ENCODE measurements around the gene CPNE9. TPM values are rescaled to one million over a fixed set of nuclear protein-coding genes. Genes with fewer than 3 reads are reported as not detected.

Gene CPNE9
- total and polyA plus RNA-seq, 2 of the 8 experiments (the other 6 are each of a cell fraction or from before 2014, with no cell fraction given) = 4.8 to 6.0 TPM

DNA sequence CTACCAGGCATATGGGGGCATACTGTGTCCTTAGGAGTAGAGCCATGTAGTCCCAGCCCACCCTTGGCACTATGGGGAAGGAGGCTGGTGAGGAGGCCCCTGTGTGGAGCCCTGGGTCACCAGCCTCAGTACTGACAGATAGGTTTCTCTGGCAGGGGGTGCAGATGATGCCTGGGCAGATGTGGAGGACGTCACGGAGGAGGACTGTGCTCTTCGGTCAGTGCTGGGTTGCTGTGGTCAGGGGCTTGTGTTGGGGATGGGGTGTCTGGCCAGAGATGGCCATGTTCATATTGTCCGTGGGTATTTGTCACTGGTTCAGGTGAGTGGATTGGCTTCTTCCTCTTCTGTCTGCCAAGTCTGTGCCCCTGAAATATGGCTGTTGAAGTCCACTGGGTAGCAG is 34.4 kb upstream of the CPNE9 start (continued):
- TF ChIP-seq, protein P1, sequence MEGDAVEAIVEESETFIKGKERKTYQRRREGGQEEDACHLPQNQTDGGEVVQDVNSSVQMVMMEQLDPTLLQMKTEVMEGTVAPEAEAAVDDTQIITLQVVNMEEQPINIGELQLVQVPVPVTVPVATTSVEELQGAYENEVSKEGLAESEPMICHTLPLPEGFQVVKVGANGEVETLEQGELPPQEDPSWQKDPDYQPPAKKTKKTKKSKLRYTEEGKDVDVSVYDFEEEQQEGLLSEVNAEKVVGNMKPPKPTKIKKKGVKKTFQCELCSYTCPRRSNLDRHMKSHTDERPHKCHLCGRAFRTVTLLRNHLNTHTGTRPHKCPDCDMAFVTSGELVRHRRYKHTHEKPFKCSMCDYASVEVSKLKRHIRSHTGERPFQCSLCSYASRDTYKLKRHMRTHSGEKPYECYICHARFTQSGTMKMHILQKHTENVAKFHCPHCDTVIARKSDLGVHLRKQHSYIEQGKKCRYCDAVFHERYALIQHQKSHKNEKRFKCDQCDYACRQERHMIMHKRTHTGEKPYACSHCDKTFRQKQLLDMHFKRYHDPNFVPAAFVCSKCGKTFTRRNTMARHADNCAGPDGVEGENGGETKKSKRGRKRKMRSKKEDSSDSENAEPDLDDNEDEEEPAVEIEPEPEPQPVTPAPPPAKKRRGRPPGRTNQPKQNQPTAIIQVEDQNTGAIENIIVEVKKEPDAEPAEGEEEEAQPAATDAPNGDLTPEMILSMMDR (IDR thresholded peaks at IDR 0.05; ENCODE audit: control extremely low read depth in 1 of 3, insufficient read depth in 1 of 3, low read depth in 1 of 3, low read length in 3 of 3) = no peak
- TF ChIP-seq, protein P2, sequence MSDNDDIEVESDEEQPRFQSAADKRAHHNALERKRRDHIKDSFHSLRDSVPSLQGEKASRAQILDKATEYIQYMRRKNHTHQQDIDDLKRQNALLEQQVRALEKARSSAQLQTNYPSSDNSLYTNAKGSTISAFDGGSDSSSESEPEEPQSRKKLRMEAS (IDR thresholded peaks at IDR 0.05) = no peak
- no peak for TF ChIP-seq SP2 (IDR thresholded peaks at IDR 0.05; ENCODE audit: low read length)
- TF ChIP-seq SRF (IDR thresholded peaks at IDR 0.05; ENCODE audit: low read depth, low read length) = no peak
- no peak for TF ChIP-seq CHD2 (IDR thresholded peaks at IDR 0.05; ENCODE audit: low read length)
- no peak for TF ChIP-seq SIN3A (conservative IDR thresholded peaks at IDR 0.05 in 1 of 2, IDR thresholded peaks at IDR 0.05 in 1 of 2; ENCODE audit: low read depth in 1 of 2, low read length in 2 of 2)
- no peak for TF ChIP-seq PHF8 (conservative IDR thresholded peaks at IDR 0.05; ENCODE audit: low read depth, low read length)
- no peak for TF ChIP-seq HDAC2 (IDR thresholded peaks at IDR 0.05; ENCODE audit: borderline replicate concordance in 1 of 2, low read depth in 2 of 2, low read length in 2 of 2)
